HEK293 (cell line): ENCODE measurements around the gene PARL.

Experiments
- GLIS2 ChIP-seq: fragments of 450-650 bp; formaldehyde crosslinking; IDR thresholded peaks from 2 replicates; pipeline ENCODE4 v1.5.1; 2016; ENCODE audit warnings: missing biosample characterization, missing genetic modification characterization
- INSM2 ChIP-seq: fragments of 450-650 bp; formaldehyde crosslinking; IDR thresholded peaks from 2 replicates; pipeline ENCODE4 v1.5.1; 2016; ENCODE audit warnings: missing biosample characterization, missing genetic modification characterization
- KLF7 ChIP-seq: fragments of 450-650 bp; formaldehyde crosslinking; IDR thresholded peaks from 2 replicates; pipeline ENCODE4 v1.5.1; 2016; ENCODE audit warnings: missing biosample characterization, missing genetic modification characterization, borderline replicate concordance
- KLF9 ChIP-seq: fragments of 450-650 bp; formaldehyde crosslinking; IDR thresholded peaks from 2 replicates; pipeline ENCODE4 v1.5.1; 2016; ENCODE audit warnings: missing biosample characterization, missing genetic modification characterization, low read depth
- OVOL3 ChIP-seq: fragments of 450-650 bp; formaldehyde crosslinking; IDR thresholded peaks from 2 replicates; pipeline ENCODE4 v1.5.1; 2016; ENCODE audit warnings: missing biosample characterization, missing genetic modification characterization
- PRDM1 ChIP-seq: fragments of 450-650 bp; formaldehyde crosslinking; IDR thresholded peaks from 2 replicates; pipeline ENCODE4; 2016; ENCODE audit warnings: missing biosample characterization, missing genetic modification characterization
- PRDM10 ChIP-seq: fragments of 450-650 bp; formaldehyde crosslinking; IDR thresholded peaks from 2 replicates; pipeline ENCODE4 v1.5.1; 2016; ENCODE audit warnings: missing biosample characterization, missing genetic modification characterization
- PRDM4 ChIP-seq: fragments of 450-650 bp; formaldehyde crosslinking; IDR thresholded peaks from 2 replicates; pipeline ENCODE4 v1.5.1; 2017; ENCODE audit warnings: missing biosample characterization, missing genetic modification characterization
- SETDB1 ChIP-seq: IDR thresholded peaks from one replicate; pipeline ENCODE4 v1.6.1; 2017; ENCODE audit warnings: mild to moderate bottlenecking, low read length, moderate library complexity, mixed read lengths; ENCODE audit not compliant: insufficient read length
- SP2 ChIP-seq: fragments of 450-650 bp; formaldehyde crosslinking; IDR thresholded peaks from 2 replicates; pipeline ENCODE4 v1.5.1; 2016; ENCODE audit warnings: missing biosample characterization, missing genetic modification characterization
- SP7 ChIP-seq: fragments of 450-650 bp; formaldehyde crosslinking; IDR thresholded peaks from 2 replicates; pipeline ENCODE4 v1.5.1; 2016; ENCODE audit warnings: missing biosample characterization, missing genetic modification characterization
- YY1 ChIP-seq: fragments of 450-650 bp; formaldehyde crosslinking; IDR thresholded peaks from 2 replicates; pipeline ENCODE4 v1.5.1; 2018; ENCODE audit warnings: missing biosample characterization, missing genetic modification characterization
- ZBTB7A ChIP-seq: fragments of 450-650 bp; formaldehyde crosslinking; IDR thresholded peaks from 2 replicates; pipeline ENCODE4 v1.5.1; 2016; ENCODE audit warnings: low read depth, missing biosample characterization, missing genetic modification characterization
- ZNF140 ChIP-seq: fragments of 450-650 bp; formaldehyde crosslinking; IDR thresholded peaks from 2 replicates; pipeline ENCODE4 v1.5.1; 2016; ENCODE audit warnings: missing biosample characterization, missing genetic modification characterization
- ZNF155 ChIP-seq: fragments of 450-650 bp; formaldehyde crosslinking; IDR thresholded peaks from 2 replicates; pipeline ENCODE4 v1.5.1; 2016; ENCODE audit warnings: missing biosample characterization, missing genetic modification characterization
- ZNF16 ChIP-seq: fragments of 450-650 bp; formaldehyde crosslinking; IDR thresholded peaks from 2 replicates; pipeline ENCODE4 v1.5.1; 2016; ENCODE audit warnings: low read depth, missing biosample characterization, missing genetic modification characterization
- ZNF239 ChIP-seq: fragments of 450-650 bp; formaldehyde crosslinking; IDR thresholded peaks from 2 replicates; pipeline ENCODE4 v1.5.1; 2016; ENCODE audit warnings: missing biosample characterization, missing genetic modification characterization
- ZNF274 ChIP-seq, 2 experiments: fragments of 200-500 bp in 1 of 2; fragments of 450-650 bp in 1 of 2; sonication (Bioruptor generic) in 1 of 2; formaldehyde crosslinking in 1 of 2; IDR thresholded peaks; 2 replicates each; pipeline versions ENCODE4 v1.5.1 to v1.6.1; 2014 to 2016; ENCODE audit warnings: borderline replicate concordance in 1 of 2, inconsistent platforms in 1 of 2, low read length in 1 of 2, missing biosample characterization in 1 of 2, missing genetic modification characterization in 1 of 2
- ZNF302 ChIP-seq: fragments of 450-650 bp; formaldehyde crosslinking; IDR thresholded peaks from 2 replicates; pipeline ENCODE4 v1.5.1; 2016; ENCODE audit warnings: missing biosample characterization, missing genetic modification characterization, low read depth
- ZNF324 ChIP-seq: fragments of 450-650 bp; formaldehyde crosslinking; IDR thresholded peaks from 2 replicates; pipeline ENCODE4 v1.5.1; 2016; ENCODE audit warnings: missing biosample characterization, missing genetic modification characterization
- ZNF37A ChIP-seq: fragments of 450-650 bp; IDR thresholded peaks from 2 replicates; pipeline ENCODE4 v1.5.1; 2018; ENCODE audit warnings: missing biosample characterization, missing genetic modification characterization
- ZNF501 ChIP-seq: fragments of 450-650 bp; formaldehyde crosslinking; IDR thresholded peaks from 2 replicates; pipeline ENCODE4 v1.5.1; 2016; ENCODE audit warnings: missing biosample characterization, missing genetic modification characterization
- ZNF521 ChIP-seq: fragments of 450-650 bp; formaldehyde crosslinking; IDR thresholded peaks from 2 replicates; pipeline ENCODE4 v1.5.1; 2017; ENCODE audit warnings: missing biosample characterization, mild to moderate bottlenecking, missing genetic modification characterization
- ZNF561 ChIP-seq: fragments of 450-650 bp; IDR thresholded peaks from 2 replicates; pipeline ENCODE4 v1.5.1; 2018; ENCODE audit warnings: missing biosample characterization, missing genetic modification characterization, borderline replicate concordance
- ZNF626 ChIP-seq: fragments of 450-650 bp; sonication (Bioruptor Pico); formaldehyde crosslinking; IDR thresholded peaks from 2 replicates; pipeline ENCODE4 v1.5.1; 2018; ENCODE audit warnings: missing biosample characterization, missing genetic modification characterization, inconsistent platforms
- ZNF639 ChIP-seq: fragments of 450-650 bp; formaldehyde crosslinking; IDR thresholded peaks from 2 replicates; pipeline ENCODE4 v1.5.1; 2016; ENCODE audit warnings: missing biosample characterization, missing genetic modification characterization
- ZNF645 ChIP-seq: fragments of 450-650 bp; formaldehyde crosslinking; IDR thresholded peaks from 2 replicates; pipeline ENCODE4; 2016; ENCODE audit warnings: missing biosample characterization, missing genetic modification characterization
- ZNF843 ChIP-seq: fragments of 450-650 bp; formaldehyde crosslinking; IDR thresholded peaks from 2 replicates; pipeline ENCODE4 v1.5.1; 2016; ENCODE audit warnings: missing biosample characterization, missing genetic modification characterization
- ZXDB ChIP-seq: fragments of 450-650 bp; formaldehyde crosslinking; IDR thresholded peaks from 2 replicates; pipeline ENCODE4 v1.5.1; 2016; ENCODE audit warnings: missing biosample characterization, missing genetic modification characterization

Gene PARL

GRCh38 chr3:183825456-183826161 is 59.1 kb downstream of the PARL start, which contains the start of gene MAP6D1 (continued):
- TF ChIP-seq ZNF324 (tag by site-specific recombination) (0 out of 2 replicates have a peak, but pooled peaks have one; percentile 20), SETDB1 (no peak), ZNF521 (no peak), ZNF501 (0 out of 2 replicates have a peak, but pooled peaks have one; percentile 51), ZXDB (tag by site-specific recombination) (no peak), SP7 (tag by site-specific recombination) (0 out of 2 replicates have a peak, but pooled peaks have one; percentile 44), ZNF645 (tag by site-specific recombination) (no peak), ZNF274 (IDR thresholded peaks at IDR 0.05; ENCODE audit: low read length) (no peak), ZNF274 (tag by site-specific recombination; IDR thresholded peaks at IDR 0.05; ENCODE audit: borderline replicate concordance) (no peak), ZNF843 (tag by site-specific recombination) (no peak), KLF9 (tag by site-specific recombination) (0 out of 2 replicates have a peak, but pooled peaks have one; percentile 18), OVOL3 (no peak), ZNF37A (tag by site-specific recombination) (no peak), ZNF239 (tag by site-specific recombination) (no peak), SP2 (tag by site-specific recombination) (peak; percentile 13; the same call in 1 of the 2 replicates), ZNF155 (tag by site-specific recombination) (no peak), PRDM1 (tag by site-specific recombination) (no peak), ZNF626 (tag by site-specific recombination) (no peak), PRDM4 (tag by site-specific recombination) (peak; percentile 61; the same call in 1 of the 2 replicates), ZNF639 (tag by site-specific recombination) (no peak), ZNF561 (no peak), GLIS2 (tag by site-specific recombination) (peak; percentile 84), ZNF16 (tag by site-specific recombination) (no peak), ZBTB7A (tag by site-specific recombination) (no peak), ZNF302 (tag by site-specific recombination) (no peak), KLF7 (tag by site-specific recombination) (no peak), ZNF140 (tag by site-specific recombination) (no peak), YY1 (0 out of 2 replicates have a peak, but pooled peaks have one; percentile 18), INSM2 (no peak), PRDM10 (tag by site-specific recombination) (peak; percentile 60)
